HEK293 (cell line): ENCODE data around the gene ITPKB.

Source experiments
- CTCF ChIA-PET: fragments of 350-600 bp; formaldehyde crosslinking; extraction: SDS; loops from one replicate; lab custom pipeline; 2021; ENCODE audit warnings: antibody characterized with exemption; lab: Yijun Ruan, JAX
- POLR2A ChIA-PET: fragments of 300-600 bp; formaldehyde crosslinking; extraction: SDS; loops from one replicate; lab custom pipeline; 2020; ENCODE audit warnings: antibody characterized with exemption, inconsistent platforms; lab: Yijun Ruan, JAX
- H3K27ac ChIP-seq: fragments of 200-500 bp; sonication (Bioruptor generic); 2 replicates; pipeline ENCODE4 v1.5.1; 2014; ENCODE audit warnings: low read depth, low read length, control low read depth, inconsistent platforms; ENCODE audit errors: extremely low read depth
- H3K36me3 ChIP-seq, 2 experiments: fragments of 200-500 bp in 1 of 2; sonication (Bioruptor generic) in 1 of 2; 1 replicate in 1 of 2; 2 replicates in 1 of 2; pipeline ENCODE4 v1.5.1; 2014 to 2017; ENCODE audit warnings: inconsistent platforms in 2 of 2, low read length in 2 of 2; ENCODE audit not compliant: control insufficient read depth in 2 of 2, insufficient read depth in 1 of 2
- H3K4me1 ChIP-seq: fragments of 200-500 bp; sonication (Bioruptor generic); 2 replicates; pipeline ENCODE4 v1.5.1; 2014; ENCODE audit warnings: mild to moderate bottlenecking, low read length, inconsistent platforms; ENCODE audit not compliant: control insufficient read depth, insufficient read depth
- H3K4me3 ChIP-seq: 2 replicates; pipeline ENCODE4 v1.5.1; 2011; ENCODE audit warnings: low read depth, mild to moderate bottlenecking, control low read depth, low read length, moderate library complexity
- H3K9me3 ChIP-seq: fragments of 200-500 bp; sonication (Bioruptor generic); 2 replicates; pipeline ENCODE4 v1.5.1; 2014; ENCODE audit warnings: low read depth, low read length, inconsistent platforms; ENCODE audit not compliant: control insufficient read depth, insufficient read depth
- INSM2 ChIP-seq: fragments of 450-650 bp; formaldehyde crosslinking; IDR thresholded peaks from 2 replicates; pipeline ENCODE4 v1.5.1; 2016; ENCODE audit warnings: missing biosample characterization, missing genetic modification characterization
- KLF8 ChIP-seq: fragments of 450-650 bp; formaldehyde crosslinking; IDR thresholded peaks from 2 replicates; pipeline ENCODE4 v1.5.1; 2016; ENCODE audit warnings: missing biosample characterization, missing genetic modification characterization
- MYNN ChIP-seq: fragments of 450-650 bp; formaldehyde crosslinking; IDR thresholded peaks from 2 replicates; pipeline ENCODE4 v1.5.1; 2016; ENCODE audit warnings: missing biosample characterization, missing genetic modification characterization, borderline replicate concordance
- PRDM1 ChIP-seq: fragments of 450-650 bp; formaldehyde crosslinking; IDR thresholded peaks from 2 replicates; pipeline ENCODE4; 2016; ENCODE audit warnings: missing biosample characterization, missing genetic modification characterization
- SCRT2 ChIP-seq: fragments of 450-650 bp; formaldehyde crosslinking; IDR thresholded peaks from 2 replicates; pipeline ENCODE4 v1.5.1; 2016; ENCODE audit warnings: missing biosample characterization, missing genetic modification characterization
- ZBTB44 ChIP-seq: fragments of 450-650 bp; IDR thresholded peaks from 2 replicates; pipeline ENCODE4 v1.5.1; 2018; ENCODE audit warnings: missing biosample characterization, mild to moderate bottlenecking, missing genetic modification characterization
- ZBTB48 ChIP-seq: fragments of 450-650 bp; formaldehyde crosslinking; IDR thresholded peaks from 2 replicates; pipeline ENCODE4 v1.5.1; 2016; ENCODE audit warnings: missing biosample characterization, missing genetic modification characterization
- ZFHX2 ChIP-seq: fragments of 450-650 bp; formaldehyde crosslinking; conservative IDR thresholded peaks from 2 replicates; pipeline ENCODE4 v1.5.1; 2016; ENCODE audit warnings: missing biosample characterization, missing genetic modification characterization
- ZNF132 ChIP-seq: fragments of 450-650 bp; formaldehyde crosslinking; IDR thresholded peaks from 2 replicates; pipeline ENCODE4 v1.5.1; 2017; ENCODE audit warnings: missing biosample characterization, missing genetic modification characterization, borderline replicate concordance
- ZNF138 ChIP-seq: fragments of 450-650 bp; formaldehyde crosslinking; IDR thresholded peaks from 2 replicates; pipeline ENCODE4 v1.5.1; 2016; ENCODE audit warnings: missing biosample characterization, missing genetic modification characterization, borderline replicate concordance
- ZNF24 ChIP-seq: fragments of 450-650 bp; formaldehyde crosslinking; IDR thresholded peaks from 2 replicates; pipeline ENCODE4 v1.5.1; 2016; ENCODE audit warnings: missing biosample characterization, missing genetic modification characterization
- ZNF280C ChIP-seq: fragments of 450-650 bp; formaldehyde crosslinking; IDR thresholded peaks from 2 replicates; pipeline ENCODE4 v1.5.1; 2016; ENCODE audit warnings: missing biosample characterization, missing genetic modification characterization
- ZNF341 ChIP-seq: fragments of 450-650 bp; formaldehyde crosslinking; IDR thresholded peaks from 2 replicates; pipeline ENCODE4; 2016; ENCODE audit warnings: low read depth, missing biosample characterization, missing genetic modification characterization
- ZNF391 ChIP-seq: fragments of 450-650 bp; formaldehyde crosslinking; IDR thresholded peaks from 2 replicates; pipeline ENCODE4 v1.5.1; 2016; ENCODE audit warnings: low read depth, missing biosample characterization, missing genetic modification characterization, borderline replicate concordance
- ZNF398 ChIP-seq: fragments of 450-650 bp; formaldehyde crosslinking; IDR thresholded peaks from 2 replicates; pipeline ENCODE4 v1.5.1; 2017; ENCODE audit warnings: missing biosample characterization, missing genetic modification characterization
- ZNF501 ChIP-seq: fragments of 450-650 bp; formaldehyde crosslinking; IDR thresholded peaks from 2 replicates; pipeline ENCODE4 v1.5.1; 2016; ENCODE audit warnings: missing biosample characterization, missing genetic modification characterization
- ZNF624 ChIP-seq: fragments of 450-650 bp; formaldehyde crosslinking; IDR thresholded peaks from 2 replicates; pipeline ENCODE4 v1.5.1; 2017; ENCODE audit warnings: missing biosample characterization, missing genetic modification characterization
- TF ChIP-seq, protein P1 (sequence below): fragments of 450-650 bp; formaldehyde crosslinking; IDR thresholded peaks from 2 replicates; pipeline ENCODE4 v1.5.1; 2016; ENCODE audit warnings: missing biosample characterization, missing genetic modification characterization
- TF ChIP-seq, protein P2 (sequence below): fragments of 450-650 bp; formaldehyde crosslinking; IDR thresholded peaks from 2 replicates; pipeline ENCODE4 v1.5.1; 2016; ENCODE audit warnings: missing biosample characterization, missing genetic modification characterization, low read depth
- TF ChIP-seq, protein P3 (sequence below): fragments of 450-650 bp; formaldehyde crosslinking; IDR thresholded peaks from 2 replicates; pipeline ENCODE4 v1.5.1; 2017; ENCODE audit warnings: missing biosample characterization, mild to moderate bottlenecking, missing genetic modification characterization, moderate library complexity

Gene ITPKB

DNA sequence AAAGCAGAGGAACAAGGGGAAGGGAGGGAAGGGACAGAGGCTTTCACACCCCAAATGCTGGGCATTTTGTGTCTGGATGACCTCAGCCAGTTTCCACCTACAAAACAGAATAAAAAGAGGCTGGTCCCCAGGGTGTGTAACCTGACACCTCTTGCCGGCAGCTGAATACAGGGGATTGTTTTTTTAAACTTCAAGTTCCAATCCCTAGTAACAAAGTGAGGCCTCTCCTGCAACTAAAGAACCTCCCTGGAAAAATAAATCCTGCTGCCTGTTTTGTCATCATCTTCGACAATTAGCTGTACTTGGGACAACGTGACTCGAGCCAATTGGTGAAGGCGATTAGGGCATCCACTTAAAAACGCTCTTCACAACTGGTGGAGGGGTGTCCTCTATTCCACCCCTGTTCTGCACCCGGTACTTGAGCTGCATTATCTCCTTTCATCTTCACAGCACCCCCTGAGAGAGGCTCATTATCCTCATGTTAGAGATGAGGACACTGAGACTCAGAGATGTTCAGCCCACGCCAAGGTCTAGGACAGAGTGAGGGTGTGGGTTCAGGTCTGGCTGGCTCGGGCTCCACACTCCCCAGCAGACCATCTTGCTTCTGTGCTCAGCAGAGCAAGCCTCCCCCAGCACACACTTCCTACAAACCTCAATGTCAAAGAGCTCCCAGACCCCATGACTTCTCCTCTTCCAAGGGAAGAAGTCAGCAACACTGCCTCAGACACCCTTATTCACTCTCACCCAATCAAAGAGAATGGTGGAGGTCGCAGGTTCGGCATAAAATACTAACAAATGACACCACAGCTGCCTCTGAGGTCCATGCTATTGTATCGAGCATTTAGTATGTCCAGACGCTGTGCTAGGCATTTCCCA, 15.2 kb downstream of the ITPKB start (continued):
- TF ChIP-seq ZBTB44, result peak; percentile 95
- TF ChIP-seq ZNF398 (tag by site-specific recombination), result peak; percentile 84
- TF ChIP-seq ZNF391, result 0 out of 2 replicates have a peak, but pooled peaks have one; percentile 48
- peak; percentile 66; the same call in 1 of the 2 replicates for TF ChIP-seq PRDM1 (tag by site-specific recombination)
- TF ChIP-seq KLF8, result peak; percentile 77
- peak; percentile 90; the same call in 1 of the 2 replicates for TF ChIP-seq ZNF24
- TF ChIP-seq, protein P1, sequence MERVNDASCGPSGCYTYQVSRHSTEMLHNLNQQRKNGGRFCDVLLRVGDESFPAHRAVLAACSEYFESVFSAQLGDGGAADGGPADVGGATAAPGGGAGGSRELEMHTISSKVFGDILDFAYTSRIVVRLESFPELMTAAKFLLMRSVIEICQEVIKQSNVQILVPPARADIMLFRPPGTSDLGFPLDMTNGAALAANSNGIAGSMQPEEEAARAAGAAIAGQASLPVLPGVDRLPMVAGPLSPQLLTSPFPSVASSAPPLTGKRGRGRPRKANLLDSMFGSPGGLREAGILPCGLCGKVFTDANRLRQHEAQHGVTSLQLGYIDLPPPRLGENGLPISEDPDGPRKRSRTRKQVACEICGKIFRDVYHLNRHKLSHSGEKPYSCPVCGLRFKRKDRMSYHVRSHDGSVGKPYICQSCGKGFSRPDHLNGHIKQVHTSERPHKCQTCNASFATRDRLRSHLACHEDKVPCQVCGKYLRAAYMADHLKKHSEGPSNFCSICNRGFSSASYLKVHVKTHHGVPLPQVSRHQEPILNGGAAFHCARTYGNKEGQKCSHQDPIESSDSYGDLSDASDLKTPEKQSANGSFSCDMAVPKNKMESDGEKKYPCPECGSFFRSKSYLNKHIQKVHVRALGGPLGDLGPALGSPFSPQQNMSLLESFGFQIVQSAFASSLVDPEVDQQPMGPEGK (tag by site-specific recombination), result peak; percentile 90
- TF ChIP-seq ZNF138 (tag by site-specific recombination), result no peak
- peak; percentile 88; the same call in 1 of the 2 replicates for TF ChIP-seq INSM2 (tag by site-specific recombination)
- TF ChIP-seq ZNF132, result no peak
- peak; percentile 97 for TF ChIP-seq ZBTB48

DNA sequence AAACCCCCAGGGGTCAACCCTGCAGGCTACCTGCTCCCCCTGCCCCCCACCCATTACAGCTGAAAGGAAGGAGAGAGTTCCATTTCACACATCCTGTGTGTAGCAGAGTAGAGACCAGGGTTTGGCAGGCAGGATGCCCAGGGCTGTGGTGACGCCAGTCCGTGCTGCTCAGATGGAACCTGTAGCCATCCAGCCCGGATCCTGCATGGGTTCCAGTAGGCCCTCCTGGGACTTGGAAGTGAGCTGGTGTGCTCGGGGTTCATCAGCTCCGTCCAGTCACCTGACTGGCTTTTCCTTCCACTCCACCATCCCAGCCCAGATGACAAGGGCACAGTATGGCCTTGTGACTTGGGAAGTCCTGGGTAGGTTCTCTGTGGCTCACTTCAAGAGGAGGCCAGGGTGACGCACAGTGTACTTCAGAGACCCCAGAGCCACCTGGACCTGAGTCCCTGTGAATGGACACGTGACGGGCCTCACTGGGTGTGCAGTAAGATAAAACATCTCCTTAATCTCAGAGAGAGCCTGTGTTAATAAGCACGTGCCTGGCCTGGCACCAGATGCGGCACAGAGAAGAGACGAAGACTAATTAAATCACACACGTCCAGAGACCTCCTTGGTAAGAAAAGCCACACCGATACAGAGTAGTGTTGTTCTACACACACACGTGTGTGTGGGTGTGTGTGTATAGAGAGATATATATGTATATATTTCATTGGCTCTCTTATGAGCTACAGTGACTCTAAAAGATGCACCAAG, 16.0 kb downstream of the ITPKB start:
- Histone ChIP-seq H3K9me3 (no peaks in the 10 kb centered on the region), H3K27ac (peak overlapping the region; percentile 70), H3K36me3 (no peaks in the 10 kb centered on the region; a peak in 1 of 3 replicates), H3K4me1 (peaks cover 39% of the 10 kb centered on the region), H3K4me3 (no peak overlapping the region)
- CTCF ChIA-PET, result interaction anchor here (0.5 to 2.2 kb wide), 5 partner anchors 12 to 94 kb away, joined by 3 to 12 read pairs (median 3); no protein-coding TSS in a partner anchor
- TF ChIP-seq ZFHX2, result 0 out of 2 replicates have a peak, but pooled peaks have one; percentile 4
- no peak for TF ChIP-seq ZNF280C (tag by site-specific recombination)
- peak; percentile 57 for TF ChIP-seq SCRT2 (tag by site-specific recombination)
- peak; percentile 34 for TF ChIP-seq ZNF501 (tag by site-specific recombination)
- TF ChIP-seq, protein P2, sequence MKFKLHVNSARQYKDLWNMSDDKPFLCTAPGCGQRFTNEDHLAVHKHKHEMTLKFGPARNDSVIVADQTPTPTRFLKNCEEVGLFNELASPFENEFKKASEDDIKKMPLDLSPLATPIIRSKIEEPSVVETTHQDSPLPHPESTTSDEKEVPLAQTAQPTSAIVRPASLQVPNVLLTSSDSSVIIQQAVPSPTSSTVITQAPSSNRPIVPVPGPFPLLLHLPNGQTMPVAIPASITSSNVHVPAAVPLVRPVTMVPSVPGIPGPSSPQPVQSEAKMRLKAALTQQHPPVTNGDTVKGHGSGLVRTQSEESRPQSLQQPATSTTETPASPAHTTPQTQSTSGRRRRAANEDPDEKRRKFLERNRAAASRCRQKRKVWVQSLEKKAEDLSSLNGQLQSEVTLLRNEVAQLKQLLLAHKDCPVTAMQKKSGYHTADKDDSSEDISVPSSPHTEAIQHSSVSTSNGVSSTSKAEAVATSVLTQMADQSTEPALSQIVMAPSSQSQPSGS (tag by site-specific recombination), result no peak
- no peak for TF ChIP-seq ZNF341
- TF ChIP-seq, protein P3, sequence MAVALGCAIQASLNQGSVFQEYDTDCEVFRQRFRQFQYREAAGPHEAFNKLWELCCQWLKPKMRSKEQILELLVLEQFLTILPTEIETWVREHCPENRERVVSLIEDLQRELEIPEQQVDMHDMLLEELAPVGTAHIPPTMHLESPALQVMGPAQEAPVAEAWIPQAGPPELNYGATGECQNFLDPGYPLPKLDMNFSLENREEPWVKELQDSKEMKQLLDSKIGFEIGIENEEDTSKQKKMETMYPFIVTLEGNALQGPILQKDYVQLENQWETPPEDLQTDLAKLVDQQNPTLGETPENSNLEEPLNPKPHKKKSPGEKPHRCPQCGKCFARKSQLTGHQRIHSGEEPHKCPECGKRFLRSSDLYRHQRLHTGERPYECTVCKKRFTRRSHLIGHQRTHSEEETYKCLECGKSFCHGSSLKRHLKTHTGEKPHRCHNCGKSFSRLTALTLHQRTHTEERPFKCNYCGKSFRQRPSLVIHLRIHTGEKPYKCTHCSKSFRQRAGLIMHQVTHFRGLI, result 0 out of 2 replicates have a peak, but pooled peaks have one; percentile 3
- TF ChIP-seq MYNN (tag by site-specific recombination), result no peak
- no peak for TF ChIP-seq ZNF624 (tag by site-specific recombination)
- POLR2A ChIA-PET, result interaction anchor here (1.4 kb wide), 1 partner anchor 19 kb away, joined by 11 read pairs; no protein-coding TSS in a partner anchor
